COLO668 (cell line): ENCODE results near the gene OSBPL7.
"Not testable (repeated sequence)": the region's sequence is repeated elsewhere in the genome, so short reads cannot be mapped to it uniquely, and the experiment has no call there.

ENCODE experiments used
- DNase-seq: peaks from one replicate; lab custom pipeline; 2025; ENCODE audit not compliant: unreplicated experiment; lab: John Stamatoyannopoulos, UW

The OSBPL7 gene

GRCh38 chr17:47774987-47775580 is 46.5 kb downstream of the OSBPL7 start:
- DNase-seq: no peak

- DNase-seq: no peak
Measured at GRCh38 chr17:47774331-47774730, 47.3 kb downstream of the OSBPL7 start.

DNA sequence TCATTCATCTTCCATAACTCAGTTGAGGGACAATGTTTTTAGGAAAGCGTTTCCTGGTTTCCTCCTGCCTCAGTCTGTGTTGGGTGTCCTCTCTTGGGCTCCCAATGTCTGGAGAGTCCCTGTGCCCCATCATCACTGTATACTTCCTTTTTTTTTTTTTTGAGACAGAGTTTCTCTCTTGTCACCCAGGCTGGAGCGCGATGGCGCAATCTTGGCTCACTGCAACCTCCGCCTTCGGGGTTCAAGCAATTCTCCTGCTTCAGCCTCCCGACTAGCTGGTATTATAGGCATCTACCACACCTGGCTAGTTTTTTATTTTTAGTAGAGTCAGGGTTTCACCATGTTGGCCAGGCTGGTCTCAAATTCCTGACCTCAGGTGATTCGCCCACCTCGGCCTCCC is 47.9 kb downstream of the OSBPL7 start:
- not testable (repeated sequence) for DNase-seq

- DNase-seq: no peak
Measured at GRCh38 chr17:47763913-47764582, 57.5 kb downstream of the OSBPL7 start.

GRCh38 chr17:47762728-47763127 is 58.9 kb downstream of the OSBPL7 start:
- no peak for DNase-seq

- no peak for DNase-seq
Measured at GRCh38 chr17:47760409-47761140, 61.0 kb downstream of the OSBPL7 start.

DNA sequence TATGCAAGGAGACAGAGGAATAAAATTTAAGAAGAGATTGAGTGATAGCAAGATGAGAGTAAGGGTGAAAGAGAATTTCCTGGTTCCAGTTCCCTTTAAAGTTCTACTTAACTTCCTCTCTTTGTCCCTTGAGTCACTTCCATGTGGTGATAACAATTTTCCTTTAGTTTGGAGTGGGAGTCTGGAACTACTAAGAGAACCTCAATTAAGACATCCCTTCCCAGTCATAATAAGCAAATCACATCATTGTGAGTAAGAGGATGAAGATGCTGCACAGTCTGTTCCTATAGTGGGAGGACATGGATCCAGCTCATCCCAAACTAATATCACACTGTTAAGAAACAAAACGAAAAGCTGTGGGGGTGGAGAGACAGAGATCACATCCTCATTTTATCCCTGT is 64.2 kb downstream of the OSBPL7 start:
- DNase-seq: no peak
